Measurements from ENCODE around the gene CTSF. TPM values are rescaled to one million over a fixed set of nuclear protein-coding genes. Genes with fewer than 3 reads are reported as not detected.
"Not testable (repeated sequence)": the region's sequence is repeated elsewhere in the genome, so short reads cannot be mapped to it uniquely, and the experiment has no call there.

CTSF gene
- total RNA-seq, result 57.6 TPM
- long read RNA-seq, transcript CTSF-201 (13 exons, 2,035 nt), result major isoform, 160 of 195 reads
- long read RNA-seq, partial matches to known transcripts, result 21 of 195 reads
- long read RNA-seq, other reads (novel, unspliced or antisense), result 14 of 195 reads

DNA sequence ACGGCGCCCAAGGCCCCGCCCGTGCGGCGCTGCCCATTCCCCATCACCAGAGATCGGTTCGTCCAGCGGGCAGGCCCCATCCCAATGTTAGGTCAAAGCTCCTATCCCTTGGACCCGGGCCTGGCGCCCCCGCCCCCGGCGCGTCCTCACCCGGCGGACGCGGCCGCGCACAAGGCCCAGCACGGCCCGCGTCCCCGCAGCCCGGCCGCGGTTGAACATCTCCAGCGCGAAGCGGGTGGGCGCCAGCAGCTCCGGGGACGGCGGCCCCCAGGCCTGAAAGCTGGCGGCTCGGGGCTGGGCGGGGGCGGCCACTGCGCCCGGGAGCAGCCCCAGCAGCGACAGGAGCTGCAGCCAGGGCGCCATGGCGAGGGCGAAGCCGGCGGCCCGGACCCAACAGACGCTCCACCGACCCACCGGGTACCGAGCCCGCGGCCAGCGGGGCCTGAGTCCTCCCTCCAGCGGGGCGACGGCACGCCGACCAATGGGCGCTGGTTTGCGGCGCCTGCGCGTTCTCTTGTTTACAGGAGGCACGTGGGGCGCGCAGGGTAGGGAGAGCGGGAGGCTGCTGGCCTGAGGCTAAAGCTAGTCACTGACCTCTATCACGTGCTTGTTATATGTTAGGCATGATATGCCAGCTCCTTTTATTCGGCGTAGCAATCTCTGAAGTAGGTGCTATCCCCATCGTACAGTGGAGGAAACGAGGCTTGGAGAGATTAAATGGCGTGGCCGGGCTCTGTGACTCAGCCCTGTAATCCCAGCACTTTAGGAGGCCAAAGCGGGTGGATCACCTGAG is at the start of gene CTSF:
TSS of gene CTSF (minus strand) at position 483 of the 793 bp plus-strand sequence. CDS start at position 363, 120 bp downstream.
- peak; percentile 89 for DNase-seq (ENCODE audit: low spot score)
- intact Hi-C loops (cut with DNase I), result no loop called here

DNA sequence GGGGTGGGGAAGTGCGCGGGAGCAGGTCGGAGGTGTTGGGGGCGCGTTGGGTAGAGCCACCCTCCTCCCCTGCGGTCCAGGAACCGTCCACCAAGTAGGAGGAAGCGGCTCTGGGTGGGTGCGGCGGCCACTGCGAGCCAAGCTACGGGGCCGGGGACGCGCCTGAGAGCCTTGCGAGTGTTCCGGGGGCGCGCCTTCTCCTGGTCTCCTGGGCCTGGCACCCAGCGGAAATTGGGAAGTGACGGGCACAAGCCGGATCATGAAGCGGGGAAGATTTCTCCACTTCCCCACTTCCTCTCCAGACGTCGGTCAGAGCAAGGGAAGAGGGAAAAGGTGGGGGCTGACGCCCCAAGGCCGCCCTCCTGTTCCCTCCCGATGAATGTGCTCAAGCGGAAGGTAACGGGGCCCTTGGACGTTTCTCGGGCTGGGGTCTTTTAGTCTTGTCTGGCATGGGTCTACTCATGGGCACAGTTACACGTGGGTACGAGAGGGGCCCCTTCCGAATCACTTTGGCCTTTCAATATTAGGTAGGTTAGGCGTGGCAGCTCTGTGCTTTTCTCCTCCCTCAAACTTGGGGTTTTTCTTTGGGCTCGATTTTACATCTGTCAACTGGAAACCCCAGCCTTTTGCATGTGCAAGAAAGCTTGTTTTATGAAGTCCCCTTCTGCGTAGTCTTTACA is 48.9 kb upstream of the CTSF start:
- no peak for DNase-seq (ENCODE audit: low spot score)
- intact Hi-C loops (cut with DNase I), result no loop called here

DNA sequence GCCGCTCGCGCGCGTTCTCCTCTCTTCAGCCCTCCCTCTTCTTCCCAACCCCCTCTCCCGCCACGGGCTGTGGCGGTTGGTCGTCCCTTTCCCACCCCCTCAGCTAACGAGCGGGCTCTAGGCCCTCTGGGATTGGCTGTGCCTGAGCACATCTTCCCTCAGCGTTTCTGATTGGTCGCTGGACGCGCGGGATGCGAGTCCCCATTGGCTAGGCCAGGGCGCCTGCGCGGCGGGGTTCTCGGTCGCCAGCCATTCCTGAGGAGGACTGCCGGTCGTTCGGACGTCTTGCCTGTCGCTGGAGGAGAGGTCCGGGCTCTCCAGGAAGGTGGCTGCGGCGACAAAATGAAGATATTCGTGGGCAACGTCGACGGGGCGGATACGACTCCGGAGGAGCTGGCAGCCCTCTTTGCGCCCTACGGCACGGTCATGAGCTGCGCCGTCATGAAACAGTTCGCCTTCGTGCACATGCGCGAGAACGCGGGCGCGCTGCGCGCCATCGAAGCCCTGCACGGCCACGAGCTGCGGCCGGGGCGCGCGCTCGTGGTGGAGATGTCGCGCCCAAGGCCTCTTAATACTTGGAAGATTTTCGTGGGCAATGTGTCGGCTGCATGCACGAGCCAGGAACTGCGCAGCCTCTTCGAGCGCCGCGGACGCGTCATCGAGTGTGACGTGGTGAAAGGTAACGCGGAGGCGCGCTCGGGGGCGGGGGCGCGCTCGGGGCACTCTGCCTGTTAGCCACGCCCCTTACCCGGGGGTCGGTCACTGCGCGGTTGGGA is 48.2 kb upstream of the CTSF start, which contains the start of gene RBM14:
TSS of gene RBM14 (plus strand) at position 252 of the 776 bp plus-strand sequence. CDS start at position 343, 91 bp downstream.
- DNase-seq (ENCODE audit: low spot score), result peak; percentile 99
- intact Hi-C loops (cut with DNase I), result loop anchor here (1.0 kb wide), 2 partner anchors 22 to 62 kb away; partner anchors contain the start of gene RBM4

DNA sequence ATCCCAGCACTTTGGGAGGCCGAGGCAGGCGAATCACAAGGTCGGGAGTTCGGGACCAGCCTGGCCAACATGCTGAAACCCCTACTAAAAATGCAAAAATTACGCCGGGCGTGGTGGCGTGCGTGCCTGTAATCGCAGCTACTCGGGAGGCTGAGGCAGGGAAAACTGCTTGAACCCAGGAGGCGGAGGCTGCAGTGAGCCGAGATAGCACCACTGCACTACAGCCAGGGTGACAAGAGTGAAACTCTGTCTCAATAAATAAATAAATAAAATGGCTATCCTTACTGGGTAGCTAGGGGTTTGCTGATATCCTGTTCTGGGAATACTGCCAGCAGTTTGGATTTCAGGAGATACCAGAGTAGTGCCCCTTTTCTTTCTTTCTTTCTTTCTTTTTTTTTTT is 45.7 kb upstream of the CTSF start:
- DNase-seq (ENCODE audit: low spot score), result no peak
- intact Hi-C loops (cut with DNase I), result no loop called here

DNA sequence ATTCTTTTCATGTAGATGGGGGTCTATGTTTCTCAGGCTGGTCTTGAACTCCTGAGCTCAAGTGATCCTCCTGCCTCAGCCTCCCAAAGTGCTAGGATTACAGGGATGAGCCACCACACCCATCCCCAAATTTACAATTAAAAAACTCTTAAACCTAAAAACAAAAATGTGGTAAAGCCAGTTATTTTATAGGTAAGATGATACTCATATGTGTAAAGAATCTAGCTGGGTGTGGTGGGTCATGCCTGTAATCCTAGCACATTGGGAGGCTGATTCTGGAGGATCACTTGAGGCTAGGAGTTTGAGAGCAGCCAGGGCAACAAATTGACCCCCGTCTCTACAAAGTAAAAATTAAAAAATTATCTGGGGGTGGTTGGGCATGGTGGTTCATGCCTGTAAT is 44.1 kb upstream of the CTSF start:
- no peak for DNase-seq (ENCODE audit: low spot score)
- intact Hi-C loops (cut with DNase I), result no loop called here

DNA sequence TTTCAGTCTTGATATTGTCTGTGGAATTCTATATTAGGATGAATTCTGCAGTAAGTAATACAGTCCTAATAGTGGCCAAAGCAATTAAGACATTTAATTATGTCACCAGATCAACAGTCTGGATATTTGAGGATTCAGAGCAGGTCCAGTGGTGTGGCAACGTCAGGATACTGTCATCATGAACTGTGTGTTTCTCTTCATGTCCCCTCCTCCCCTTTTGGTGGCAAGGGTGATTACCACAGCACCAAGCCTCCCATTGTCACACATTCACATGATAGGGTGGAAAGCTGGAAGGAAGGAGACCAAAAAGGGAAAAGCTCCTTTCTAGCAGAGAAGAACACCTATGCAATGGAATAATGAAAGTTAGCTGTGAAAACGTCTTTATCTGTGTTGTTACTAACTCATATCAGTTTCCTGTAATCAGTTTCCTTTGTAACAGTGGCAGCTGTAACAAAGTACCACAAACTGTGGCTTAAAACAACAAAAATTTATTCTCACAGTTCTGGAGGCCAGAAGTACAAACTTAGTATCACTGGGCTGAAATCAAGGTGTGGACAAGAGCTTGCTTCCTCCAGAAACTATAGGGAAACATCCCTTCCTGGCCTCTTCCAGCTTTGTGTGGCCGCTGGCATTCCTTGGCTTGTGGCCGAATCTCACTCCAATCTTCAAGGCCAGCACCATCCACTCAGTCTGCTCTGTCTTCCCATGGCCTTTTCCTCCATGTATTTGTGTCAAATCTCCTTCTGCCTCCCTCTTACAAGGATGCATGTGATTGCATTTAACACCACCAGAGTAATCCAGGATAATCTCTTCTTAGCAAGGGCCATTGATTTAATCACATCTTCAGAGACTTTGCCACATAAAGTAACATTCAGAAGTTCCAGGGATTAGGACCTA is 41.6 kb upstream of the CTSF start:
- intact Hi-C loops (cut with DNase I), result no loop called here
- no peak for DNase-seq (ENCODE audit: low spot score)

DNA sequence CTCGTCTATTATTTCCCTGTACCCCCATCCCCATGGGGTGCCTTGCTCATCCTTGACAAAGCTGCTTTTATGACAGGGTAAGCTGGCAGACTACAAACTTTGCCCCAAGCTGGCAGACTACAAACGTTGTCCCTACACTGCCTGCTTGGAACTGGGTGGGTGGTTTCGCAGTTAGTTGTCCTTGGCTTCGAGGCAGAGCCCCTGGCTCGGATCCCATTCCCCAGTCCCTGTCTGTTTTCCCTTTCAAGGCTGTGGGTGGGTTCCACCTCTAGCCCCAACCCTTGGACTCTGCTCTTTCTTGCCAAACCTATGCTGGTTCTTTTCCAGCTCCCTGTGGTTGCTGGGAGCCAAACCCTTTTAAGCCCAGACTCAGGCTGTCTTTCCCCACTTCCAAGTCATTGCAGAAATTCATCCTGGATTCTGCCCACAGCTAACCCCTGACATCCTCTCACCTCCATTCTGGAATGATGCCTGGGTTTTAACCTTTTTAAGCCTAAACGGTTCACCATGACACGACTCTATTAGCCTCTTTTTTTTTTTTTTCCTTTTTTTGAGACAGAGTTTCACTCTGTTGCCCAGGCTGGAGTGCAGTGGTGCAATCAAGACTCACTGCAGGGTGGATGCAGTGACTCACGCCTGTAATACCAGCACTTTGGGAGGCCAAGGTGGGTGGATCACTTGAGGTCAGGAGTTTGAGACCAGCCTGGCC is 38.9 kb upstream of the CTSF start:
- DNase-seq (ENCODE audit: low spot score), result peak; percentile 82
- intact Hi-C loops (cut with DNase I), result no loop called here

DNA sequence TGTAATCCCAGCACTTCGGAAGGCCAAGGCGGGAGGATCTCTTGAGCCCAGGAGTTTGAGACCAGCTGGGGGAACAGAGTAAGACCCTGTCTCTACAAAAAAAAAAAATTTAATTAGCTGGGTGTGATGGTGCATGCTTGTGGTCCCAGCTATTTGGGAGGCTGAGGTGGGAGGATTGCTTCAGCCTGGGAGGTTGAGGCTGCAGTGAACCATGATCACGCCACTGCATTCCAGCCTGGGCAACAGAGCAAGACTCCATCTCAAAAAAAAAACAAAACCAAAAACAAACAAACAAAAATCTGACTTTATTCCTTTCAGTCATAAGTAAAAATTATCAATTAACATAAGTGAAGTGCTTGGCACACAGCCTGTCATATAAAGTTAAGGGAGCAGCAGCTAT is 38.2 kb upstream of the CTSF start:
- DNase-seq (ENCODE audit: low spot score); intact Hi-C loops (cut with DNase I): not testable (repeated sequence)

DNA sequence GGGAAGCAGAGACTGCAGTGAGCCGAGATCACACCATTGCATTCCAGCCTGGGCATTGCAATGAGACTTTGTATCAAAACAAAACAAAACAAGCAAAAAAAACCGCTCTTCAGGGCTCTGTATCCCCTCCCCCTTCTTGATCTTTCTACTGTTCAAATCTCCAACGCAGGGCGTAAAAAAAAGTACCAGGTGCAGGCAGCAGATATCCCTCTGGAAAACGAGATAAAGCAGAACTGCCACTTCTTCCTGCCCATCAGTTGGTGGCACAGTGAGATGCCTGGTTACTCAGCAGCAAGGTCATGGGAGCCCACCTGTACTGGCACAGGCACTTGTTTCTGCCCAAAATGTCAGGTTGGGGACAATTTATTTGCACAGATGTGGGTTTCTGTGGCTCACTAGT is 35.7 kb upstream of the CTSF start:
- no peak for DNase-seq (ENCODE audit: low spot score)
- intact Hi-C loops (cut with DNase I), result no loop called here

DNA sequence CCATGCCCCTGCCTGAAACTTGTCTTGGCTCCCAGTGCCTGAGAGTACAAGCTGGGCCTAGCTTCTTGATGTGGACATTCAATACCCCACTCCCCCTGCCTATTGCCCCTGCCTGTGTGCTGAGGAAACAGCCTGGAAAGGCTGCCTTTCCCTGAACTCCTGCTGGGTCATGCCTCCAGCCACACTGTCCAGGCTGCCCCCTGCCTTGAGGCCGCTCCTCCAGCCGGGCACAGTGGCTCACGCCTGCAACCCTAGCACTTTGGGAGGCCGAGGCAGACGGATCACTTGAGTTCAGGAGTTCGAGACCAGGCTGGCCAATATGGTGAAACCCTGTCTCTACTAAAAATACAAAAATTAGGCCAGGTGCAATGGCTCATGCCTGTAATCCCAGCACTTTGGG is 34.7 kb upstream of the CTSF start:
- no peak for DNase-seq (ENCODE audit: low spot score)
- intact Hi-C loops (cut with DNase I), result no loop called here

DNA sequence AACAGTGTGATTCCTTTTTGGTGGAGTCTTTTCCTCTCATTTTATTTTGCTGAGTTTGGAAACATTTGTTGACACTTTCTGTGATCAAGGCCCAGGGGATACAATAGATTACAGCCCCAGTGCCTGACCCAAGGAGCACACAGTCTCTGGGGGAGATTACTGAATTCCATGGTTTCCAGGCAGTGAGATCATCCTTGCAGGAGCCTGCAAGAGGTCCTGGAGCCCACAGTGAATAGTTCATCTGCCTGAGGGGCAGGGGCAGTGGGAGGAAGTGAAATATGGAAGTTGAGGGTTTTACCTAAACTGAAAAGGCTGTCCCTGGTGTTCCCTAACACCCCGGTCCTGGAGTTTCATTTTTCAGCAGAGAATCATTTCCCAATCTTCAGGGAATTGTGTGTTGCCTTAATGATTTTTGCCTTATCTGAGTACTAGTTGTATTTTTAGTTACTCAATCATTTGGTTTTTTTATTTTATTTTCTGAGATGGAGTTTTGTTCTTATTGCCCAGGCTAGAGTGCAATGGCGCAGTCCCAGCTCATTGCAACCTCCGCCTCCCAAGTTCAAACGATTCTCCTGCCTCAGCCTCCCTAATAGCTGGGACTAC is 32.3 kb upstream of the CTSF start:
- intact Hi-C loops (cut with DNase I), result no loop called here
- no peak for DNase-seq (ENCODE audit: low spot score)

DNA sequence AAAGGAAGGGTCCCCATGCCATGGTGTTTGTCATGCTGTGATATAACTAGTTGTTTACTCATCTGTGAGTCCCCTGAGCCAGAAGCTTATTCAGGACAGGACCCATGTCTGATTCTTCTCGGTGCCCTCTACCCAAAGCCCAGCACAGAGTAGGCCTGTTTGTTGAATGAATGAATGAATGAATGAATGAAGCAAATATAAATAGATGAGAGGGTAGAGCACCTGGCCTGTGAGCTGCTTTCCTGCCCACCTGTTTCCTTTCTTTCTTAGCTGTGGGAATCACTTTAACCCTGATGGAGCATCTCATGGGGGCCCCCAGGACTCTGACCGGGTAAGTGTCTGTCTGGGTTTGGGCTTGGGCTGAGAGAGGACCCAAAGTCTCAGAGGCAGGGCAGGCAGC is 31.8 kb upstream of the CTSF start:
- no peak for DNase-seq (ENCODE audit: low spot score)
- intact Hi-C loops (cut with DNase I), result no loop called here

DNA sequence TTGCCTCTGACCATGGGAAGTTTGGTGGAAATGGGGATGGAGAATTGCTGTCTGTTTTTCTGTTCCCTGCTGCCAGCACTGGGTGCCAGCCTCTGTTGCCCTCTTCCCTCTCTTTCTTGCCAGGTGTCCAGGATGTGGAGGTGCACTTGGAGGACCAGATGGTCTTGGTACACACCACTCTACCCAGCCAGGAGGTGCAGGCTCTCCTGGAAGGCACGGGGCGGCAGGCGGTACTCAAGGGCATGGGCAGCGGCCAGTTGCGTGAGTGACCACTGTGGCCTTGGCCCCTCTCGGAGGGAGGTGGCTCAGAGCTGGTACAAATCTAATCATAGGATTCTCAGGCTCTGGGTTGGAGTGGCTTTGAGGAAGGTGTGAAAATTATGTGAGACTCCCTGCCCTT is 30.6 kb upstream of the CTSF start:
- intact Hi-C loops (cut with DNase I), result no loop called here
- DNase-seq (ENCODE audit: low spot score), result no peak

DNA sequence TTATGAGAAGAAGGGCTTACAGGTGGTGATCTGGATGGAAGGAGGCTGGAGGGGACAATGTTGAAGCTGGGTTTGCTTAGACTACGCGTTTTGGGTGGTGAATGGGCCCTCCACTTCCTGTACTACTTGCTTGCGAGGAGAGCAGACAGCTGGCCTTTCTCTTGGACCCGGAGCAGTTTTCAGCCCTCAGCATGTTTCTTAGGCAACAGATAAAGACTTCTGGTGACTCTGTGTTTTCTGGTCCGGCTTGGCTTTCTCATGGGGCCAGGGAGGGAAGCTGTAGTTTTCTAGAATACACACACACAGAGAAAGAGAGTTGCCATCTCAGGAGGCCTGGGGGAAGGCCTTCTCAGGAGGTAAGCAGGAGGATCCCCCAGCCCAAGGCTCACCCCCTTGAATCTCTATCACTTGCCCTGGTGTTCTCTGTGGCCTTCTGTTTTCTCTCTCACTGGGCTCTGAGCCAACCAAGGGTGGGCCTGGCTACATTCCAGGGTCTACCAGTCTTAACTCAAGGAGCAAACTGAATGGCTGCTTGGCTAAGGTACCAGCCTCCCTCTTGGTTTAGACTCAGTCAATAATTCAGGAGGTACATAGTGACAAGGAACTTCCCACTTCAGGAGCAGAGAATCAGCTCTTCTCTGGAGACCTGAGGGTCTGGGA is 27.0 kb upstream of the CTSF start:
- intact Hi-C loops (cut with DNase I), result no loop called here
- no peak for DNase-seq (ENCODE audit: low spot score)

DNA sequence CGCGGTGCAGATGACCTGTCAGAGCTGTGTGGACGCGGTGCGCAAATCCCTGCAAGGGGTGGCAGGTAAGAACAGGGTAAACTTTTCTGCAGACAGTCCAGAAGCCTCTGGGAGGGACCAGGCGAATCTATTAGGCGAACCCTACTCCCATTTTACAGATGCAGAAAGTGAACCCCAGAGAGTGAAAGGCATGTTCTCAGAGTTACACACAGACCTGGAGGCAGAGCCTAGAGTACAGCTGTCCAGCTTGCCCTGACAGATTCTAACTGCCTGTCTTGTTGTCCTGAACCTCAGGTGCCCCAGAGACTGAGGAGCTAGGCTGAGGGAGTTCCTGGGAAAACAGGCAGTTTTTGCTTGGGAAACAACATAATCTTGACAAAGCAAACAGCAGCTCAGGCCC is 25.2 kb upstream of the CTSF start:
- intact Hi-C loops (cut with DNase I), result loop anchor here (5.0 kb wide), 1 partner anchor 84 kb away; the partner anchor contains the start of gene RBM4B
- no peak for DNase-seq (ENCODE audit: low spot score)

DNA sequence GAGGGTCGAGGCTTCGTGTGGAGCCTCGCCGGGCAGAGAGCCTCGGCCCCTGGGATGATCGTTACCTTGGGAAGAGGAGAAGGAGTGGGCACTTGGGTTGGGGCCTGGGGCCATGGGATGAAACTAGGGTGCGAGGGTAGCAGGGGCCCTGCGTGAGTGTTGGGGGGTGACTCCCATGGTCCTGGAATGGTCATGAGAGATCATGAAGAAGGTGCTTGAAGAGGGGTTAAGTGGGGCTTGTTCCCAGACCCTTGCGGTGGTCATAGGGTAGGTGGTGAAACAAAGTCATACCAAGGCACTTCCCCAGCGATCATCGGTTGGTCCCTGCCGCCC is 24.9 kb upstream of the CTSF start:
- no peak for DNase-seq (ENCODE audit: low spot score)
- intact Hi-C loops (cut with DNase I), result loop anchor here (5.0 kb wide), 1 partner anchor 84 kb away; the partner anchor contains the start of gene RBM4B

All from cardiac septum (tissue), 1 donor.